GM21447 (cell line): ENCODE measurements around the gene CFAP100.

ENCODE experiments used
- ATAC-seq: cut with Tn5 transposase; IDR thresholded peaks from one replicate; pipeline ENCODE4 v1.9.1; 2021; ENCODE audit not compliant: unreplicated experiment

CFAP100 gene

DNA sequence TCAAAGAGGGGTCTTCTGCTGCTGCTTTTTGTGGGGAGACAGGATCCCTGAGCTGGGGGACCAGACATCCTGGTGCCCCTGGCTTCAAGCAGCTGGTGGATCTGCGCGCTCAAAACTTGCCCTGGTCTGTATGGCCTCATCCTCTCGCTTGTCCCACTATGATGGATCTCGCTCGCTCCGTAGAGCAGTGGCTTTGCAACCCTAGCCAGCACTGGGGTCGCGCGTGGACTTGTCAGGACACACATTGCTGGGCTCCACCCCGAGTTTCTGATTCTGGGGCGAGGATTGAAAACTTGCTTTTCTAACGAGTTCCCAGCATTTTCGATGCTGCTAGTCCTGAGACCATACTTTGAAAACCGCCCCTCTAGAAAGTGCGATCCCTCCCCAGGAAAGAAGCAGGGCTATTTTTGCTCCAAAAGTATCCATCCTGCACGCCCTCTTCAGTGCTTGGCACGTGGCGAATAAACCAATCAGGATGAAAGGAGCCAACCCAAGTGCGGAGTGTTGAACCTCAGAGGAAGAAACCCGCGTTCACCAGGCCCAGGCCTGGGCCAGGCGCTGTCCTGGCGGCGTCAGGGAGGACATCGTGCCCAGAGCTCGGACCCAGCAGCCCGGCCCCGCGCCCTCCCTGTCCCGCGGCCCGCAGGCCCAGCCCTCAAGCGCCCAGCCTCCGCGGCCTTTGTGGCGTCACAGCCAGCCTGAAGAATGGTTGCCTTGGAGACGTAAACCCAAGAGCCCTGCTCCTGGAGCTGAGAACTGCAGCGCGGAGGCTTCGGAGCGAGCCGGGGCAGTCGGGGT is at the start of gene CFAP100:
CFAP100 (plus strand) TSS at position 731 of the 798 bp plus-strand sequence. CDS start 1,092 bp downstream, outside the sequence.
- ATAC-seq, result no peak

DNA sequence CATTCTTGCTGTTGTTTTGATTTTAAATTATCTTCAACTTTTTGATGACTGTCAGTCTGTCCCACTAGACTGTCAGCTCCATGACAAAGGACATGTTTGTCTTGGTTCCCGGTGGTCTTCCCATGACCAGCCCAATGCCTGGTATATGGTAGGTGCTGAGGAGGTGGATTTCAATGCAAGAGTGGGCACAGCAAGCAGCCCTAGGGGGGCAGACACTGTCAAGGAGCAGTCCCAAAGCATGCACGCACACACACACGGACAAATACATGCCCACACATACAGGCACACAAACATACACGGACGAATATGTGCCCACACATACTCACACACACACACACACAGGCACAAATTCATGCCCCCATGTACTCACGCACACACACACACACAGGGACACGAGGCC is 49.5 kb upstream of the CFAP100 start:
- ATAC-seq, result no peak

- no peak for ATAC-seq
Measured at GRCh38 chr3:126345641-126346460, 48.9 kb upstream of the CFAP100 start.

DNA sequence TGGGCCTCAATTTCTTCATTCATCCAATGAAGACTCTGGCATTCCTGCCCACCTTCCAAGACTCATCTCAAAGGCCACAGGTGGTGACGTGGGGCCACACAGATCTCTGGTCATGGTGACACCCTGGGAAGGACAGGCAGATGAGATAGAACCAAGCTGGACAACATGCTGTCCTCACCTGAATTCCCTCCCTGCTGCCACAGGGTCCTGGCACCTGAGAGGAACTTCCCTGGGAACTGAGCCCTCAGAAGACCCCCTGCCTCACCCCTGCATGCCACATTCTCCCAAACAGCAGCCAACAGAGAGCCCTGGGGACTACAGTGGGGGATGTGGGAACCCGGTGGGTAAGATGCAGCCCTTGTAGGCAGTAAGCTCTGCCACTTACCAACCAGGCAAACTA is 48.2 kb upstream of the CFAP100 start:
- ATAC-seq, result no peak

DNA sequence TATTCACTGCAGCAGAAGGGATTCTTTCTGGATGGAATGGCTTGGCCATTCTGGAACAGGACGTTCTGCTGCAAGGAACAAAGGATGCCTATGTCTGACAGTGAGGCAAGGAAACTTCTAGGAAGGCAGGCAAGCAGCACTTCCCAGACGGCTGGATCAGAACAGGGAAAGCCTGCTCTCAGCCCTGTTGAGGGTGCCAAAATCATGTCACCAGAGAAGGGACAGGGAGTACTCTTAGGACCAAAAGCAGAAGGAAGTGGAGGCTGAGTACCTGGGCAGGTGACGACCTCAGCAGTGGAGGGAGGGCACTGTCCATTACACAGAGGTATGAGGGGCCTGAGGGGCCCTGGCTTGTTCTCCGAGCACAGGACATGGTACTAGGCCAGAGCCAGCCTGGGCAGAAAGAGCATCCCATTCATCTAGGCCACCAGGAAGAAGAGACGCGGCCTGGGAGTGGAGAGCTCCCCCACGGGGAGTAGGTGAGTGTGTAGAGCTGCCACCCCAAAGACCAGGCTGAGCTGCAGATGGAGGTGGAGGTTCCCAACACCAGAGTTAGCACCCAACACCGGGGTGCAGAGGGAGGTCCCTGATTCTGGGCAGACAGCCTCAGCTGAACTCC is 47.1 kb upstream of the CFAP100 start:
- no peak for ATAC-seq

GRCh38 chr3:126348308-126348920 is 46.3 kb upstream of the CFAP100 start:
- no peak for ATAC-seq

DNA sequence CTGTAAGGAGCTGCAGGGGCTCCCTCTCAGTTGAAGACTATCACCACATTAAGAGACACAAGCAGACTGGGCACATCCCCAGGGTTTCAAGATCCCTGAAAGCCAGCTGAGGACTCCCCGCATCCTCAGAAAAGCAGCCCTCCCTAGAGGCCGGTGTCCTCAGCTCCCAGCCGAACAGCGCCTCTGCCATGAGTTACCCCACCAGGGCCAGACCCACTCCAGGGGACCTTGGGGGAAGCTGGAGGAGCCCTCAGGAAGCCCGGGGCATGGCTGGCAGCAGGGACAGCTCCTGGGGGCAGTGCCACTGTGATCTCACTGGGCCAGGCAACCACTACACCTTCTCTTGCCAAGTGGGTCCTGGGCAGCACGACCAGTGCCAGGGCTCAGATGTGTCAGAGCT is 45.6 kb upstream of the CFAP100 start:
- no peak for ATAC-seq

GRCh38 chr3:126349611-126350501 is 44.9 kb upstream of the CFAP100 start:
- ATAC-seq, result no peak

- ATAC-seq, result no peak
Measured at GRCh38 chr3:126350502-126351085, 44.1 kb upstream of the CFAP100 start.

- ATAC-seq, result no peak
Measured at GRCh38 chr3:126351086-126351770, 43.5 kb upstream of the CFAP100 start.

DNA sequence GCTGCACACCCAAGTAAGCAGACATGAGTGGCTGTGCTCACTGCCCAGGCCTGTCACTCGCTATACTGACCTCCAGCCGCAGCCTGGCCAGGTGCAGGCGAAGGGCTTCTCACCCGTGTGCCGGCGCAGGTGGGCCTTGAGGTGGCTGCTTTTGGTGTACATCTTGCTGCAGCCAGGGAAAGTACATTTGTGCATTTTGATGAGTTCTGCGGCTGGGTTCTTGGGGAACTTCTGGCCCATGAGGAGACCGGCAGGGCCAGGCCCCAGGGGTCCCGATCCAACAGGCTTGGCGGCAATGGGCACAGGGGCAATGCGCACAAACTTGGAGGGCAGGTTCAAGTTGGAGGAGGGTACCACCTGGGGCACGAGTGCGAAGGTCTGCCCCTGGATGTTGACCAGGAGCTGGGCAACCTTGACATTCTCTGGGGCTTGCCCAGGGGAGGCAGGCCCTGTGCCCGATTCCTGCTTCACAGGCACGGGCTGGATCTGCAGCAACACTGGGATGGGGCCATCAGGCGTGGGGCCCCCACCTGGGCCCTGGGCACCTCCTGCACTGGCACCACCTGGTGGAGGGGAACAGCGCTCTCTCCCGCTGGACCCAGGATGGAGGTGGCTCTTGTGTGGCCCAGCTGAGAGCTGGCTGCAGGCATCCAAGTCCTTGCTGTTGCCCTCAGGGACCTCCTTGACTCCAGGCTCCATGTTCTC is 42.8 kb upstream of the CFAP100 start:
- no peak for ATAC-seq

DNA sequence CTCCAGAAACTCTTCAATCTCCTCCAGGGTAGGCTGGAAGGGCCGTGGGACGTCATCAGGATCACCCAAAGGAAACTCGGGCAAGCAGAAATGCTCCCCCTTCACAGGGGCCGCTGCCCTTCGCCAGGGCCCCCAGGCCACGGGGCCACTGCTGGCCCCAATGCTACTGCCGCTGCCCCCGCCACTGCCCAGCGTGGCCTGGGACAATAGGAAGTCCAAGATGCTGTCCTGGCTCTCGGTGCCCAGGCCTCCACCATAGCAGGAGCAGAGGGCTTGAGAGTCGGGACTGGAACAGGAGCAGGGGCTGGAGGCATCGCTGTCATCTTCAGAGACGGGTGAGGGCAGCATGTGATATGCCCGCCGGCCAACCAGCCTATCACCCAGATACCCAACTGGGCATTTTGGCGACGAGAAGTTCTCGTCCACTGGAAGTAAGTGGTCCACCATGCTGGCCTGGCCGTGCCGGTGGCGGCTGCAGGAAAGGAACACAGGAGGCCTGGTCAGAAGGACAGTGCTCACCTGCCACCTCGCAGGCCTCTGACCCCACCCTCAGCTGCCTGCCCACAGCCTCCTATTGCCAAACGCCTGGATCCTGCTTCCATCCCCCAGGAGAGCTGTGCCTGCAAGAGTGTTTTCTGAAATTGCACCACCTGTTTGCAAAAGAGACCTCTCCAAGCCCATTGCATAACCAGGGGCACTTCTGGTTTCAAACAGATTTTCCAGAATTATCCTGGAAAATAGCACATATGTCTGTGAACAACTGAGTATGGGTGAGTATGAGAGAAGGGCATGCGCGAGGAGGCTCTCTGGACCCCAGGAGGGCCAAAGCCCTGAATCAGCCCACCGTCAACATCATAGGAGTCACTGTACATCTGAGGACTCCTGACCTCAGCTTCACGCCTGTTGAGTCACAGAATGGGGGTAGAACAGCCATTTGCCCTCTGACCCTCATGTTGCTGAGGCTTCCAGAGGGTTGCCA is 41.9 kb upstream of the CFAP100 start:
- no peak for ATAC-seq

DNA sequence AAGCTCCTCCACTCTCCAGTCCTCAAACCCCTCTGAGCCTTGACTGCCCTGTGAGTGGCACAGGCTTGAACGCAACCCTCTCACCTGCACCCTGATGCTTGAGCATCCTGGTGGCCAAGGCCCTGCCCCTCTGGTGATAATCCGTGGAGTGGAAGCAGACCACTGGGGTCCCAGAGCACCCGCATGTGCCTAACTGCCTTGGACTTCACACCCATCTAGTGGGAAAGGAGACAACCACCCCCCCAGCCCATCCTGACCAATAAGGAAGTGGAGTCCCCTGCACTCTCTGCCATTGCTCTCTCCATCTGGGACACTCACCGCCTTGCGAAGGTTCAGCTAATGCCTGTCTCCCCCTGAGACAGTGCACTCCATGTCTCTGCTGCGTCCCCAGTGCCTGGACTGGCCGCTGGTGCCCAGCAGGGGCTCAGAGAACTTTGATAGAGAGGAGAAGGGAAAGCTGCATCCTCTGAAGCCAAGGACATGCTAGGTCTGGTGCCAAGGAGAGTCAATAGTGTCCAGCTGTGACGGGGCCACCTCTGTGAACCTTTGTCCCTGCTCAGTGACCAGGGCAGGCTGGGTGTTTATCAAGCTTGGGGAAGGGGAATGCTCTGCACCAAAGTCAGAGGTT is 40.9 kb upstream of the CFAP100 start:
- ATAC-seq, result no peak

DNA sequence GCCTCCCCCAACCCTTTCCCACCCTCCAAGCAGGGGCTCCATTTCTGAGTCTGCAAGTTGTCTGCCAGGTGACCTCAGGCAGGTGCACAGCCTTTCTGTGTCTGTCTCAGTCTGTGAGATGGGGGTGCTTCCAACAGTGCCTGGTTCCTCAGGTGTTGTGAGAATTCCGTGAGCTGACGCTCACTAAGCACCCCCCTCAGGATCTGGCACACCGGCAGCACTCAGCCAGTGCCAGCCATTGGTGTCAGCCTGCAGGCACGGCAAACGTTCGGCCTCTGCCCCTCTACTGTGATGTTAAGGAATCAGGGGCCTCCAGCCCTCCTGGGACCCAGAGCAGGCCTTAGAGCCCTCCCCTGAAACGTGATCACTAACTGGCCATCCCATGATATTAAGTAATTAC is 39.9 kb upstream of the CFAP100 start:
- ATAC-seq, result no peak

- no peak for ATAC-seq
Measured at GRCh38 chr3:126355251-126355650, 39.5 kb upstream of the CFAP100 start.

DNA sequence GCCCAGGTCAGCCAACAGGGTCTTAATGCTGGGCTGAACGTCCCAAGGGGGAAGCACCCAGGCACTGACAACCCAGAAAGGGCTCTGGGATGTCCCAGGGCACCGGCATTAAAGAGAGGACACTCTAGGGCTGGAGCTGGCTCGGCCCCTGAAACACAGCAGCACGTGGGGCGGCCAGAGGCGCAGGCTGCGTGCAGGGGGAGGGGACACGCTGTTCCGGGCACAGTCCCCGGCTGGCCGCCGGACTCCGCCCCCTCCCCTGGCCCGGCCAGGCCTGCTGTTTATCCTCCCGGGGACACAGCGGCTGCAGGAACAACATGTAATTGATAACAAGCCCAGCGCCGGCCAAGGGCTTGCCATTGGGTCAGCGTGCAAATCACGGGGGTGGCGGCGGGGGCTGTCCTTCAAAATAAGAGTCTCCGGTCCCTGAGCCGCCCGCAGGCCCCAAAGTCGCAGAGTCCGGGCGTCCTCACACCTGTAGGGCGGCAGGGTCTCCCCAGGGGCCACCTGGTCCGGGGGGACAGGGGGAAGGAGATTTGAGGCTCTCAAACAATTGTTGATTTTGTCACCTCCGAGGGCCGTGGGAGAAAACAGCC is 38.8 kb upstream of the CFAP100 start:
- no peak for ATAC-seq
